ENCODE results near the gene PI4K2B.
"Not testable (repeated sequence)": the region's sequence is repeated elsewhere in the genome, so short reads cannot be mapped to it uniquely, and the experiment has no call there.

The PI4K2B gene

DNA sequence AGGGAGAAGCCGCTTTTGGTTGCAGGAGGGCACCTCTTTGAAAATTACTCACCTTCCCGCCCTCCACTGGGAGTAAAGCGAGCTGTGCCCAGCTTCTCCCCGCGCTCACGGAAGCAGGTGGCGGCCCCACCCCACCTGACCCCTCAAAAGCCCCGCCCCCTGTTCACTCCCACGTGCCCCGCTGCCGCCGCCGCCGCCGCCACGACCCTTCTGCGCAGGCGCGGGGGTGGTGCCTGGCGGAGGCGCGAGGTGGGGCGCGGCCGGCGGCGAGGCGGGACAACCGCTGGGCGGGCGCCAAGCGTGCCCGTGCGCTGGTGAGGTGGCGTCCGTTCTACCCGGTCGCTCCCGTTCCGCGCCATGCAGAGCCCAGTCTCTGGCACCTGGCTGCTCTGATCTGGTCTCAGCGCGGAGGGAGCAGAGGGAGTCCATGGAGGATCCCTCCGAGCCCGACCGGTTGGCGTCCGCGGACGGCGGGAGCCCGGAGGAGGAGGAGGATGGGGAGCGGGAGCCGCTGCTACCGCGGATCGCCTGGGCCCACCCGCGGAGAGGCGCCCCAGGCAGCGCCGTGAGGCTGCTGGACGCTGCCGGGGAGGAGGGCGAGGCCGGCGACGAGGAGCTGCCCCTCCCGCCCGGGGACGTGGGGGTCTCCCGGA is at the start of gene PI4K2B:
TSS of gene PI4K2B (plus strand) at position 297 of the 653 bp plus-strand sequence. CDS start at position 428, 131 bp downstream.
- DNase-seq, result peak; percentile 62 to 75

DNA sequence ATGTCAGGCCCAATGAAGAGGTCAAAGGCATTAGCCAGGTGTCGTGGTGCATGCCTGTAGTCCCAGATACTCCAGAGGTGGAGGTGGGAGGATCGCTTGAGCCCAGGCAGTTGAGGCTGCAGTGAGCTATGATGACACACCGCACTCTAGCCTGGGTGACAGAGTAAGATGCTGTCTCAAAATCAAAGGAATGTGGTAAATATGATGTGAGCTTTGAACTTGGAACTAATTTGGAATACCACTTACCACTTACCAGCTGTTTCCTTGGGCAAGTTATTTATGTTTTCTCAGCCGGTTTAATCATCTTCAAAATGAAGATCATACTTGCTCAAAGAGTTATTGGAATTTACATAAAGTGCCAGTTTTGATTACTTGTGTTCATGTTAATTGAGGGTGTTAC is 49.8 kb upstream of the PI4K2B start:
- no peak for DNase-seq

DNA sequence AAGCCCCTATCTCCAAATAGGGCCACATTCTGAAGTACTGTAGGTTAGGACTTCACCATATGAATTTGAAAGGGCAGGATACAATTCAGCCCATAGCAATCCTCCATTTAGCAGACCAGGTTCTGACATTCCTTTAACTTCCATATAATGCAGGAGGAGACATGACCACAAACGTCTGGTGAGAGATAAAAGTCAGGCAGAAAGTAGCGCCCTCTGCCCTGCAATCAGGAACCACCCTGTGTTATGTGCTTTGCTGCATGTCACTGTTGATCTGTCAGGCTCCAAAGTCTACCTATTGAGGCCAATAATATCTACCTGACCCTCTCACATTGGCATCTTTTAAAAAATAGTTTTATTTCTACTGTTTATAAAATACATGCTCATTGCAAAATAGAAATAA is 43.4 kb upstream of the PI4K2B start:
- no peak for DNase-seq

DNA sequence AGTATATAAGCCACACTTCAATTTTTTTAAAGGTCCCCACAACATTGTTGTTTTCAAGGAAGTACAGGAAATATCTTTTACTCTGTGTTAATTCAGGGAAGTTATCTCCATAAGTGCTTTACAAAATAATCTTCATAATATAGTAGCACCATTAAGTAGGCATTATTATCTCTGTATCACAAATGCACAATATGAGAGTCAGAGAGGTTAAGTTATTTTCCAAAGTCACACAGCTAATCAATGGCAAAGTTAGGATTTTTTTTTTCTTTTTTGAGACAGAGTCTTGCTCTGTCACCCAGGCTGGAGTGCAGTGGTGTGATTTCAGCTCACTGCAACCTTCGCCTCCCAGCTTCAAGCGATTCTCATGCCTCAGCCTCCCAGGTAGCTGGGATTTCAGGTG is 35.1 kb upstream of the PI4K2B start:
- no peak for DNase-seq

DNA sequence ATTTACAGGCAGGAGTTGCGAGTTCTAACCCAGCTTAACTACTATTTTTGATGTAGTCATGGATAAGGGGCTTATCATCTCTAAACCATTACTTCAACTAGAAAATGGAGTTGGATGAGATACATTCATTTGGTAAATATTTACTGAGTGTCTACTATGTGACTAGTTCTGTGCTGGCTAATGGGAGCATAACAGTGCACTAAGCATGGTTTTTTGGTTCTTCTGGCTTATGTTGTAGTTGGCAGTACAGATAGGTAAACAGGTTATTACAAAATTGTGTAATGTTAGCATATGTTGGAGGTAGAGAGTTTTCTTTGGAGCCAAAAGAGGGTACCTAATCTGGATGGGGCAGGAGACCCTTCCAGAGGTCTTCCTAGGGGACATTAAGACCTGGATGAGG is 25.8 kb upstream of the PI4K2B start:
- DNase-seq, result no peak

DNA sequence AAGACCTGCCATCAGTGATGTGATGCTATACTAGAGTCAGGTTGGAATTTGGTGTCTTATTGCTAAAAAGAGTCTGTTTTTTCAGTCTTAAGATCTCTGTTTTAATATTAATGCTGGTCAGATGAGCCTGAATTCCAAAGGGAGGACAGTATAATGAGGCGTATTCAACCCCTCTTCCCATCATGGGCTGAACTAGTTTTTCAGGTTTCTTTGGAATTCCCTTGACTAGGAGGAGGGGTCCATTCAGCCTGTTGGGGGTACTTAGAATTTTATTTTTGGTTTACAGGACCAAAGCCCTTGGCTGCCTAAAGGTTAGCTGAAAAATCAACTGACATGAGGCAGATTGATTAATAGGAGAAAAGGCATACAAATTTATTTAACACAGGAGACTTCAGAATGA is 24.1 kb upstream of the PI4K2B start:
- DNase-seq, result no peak

DNA sequence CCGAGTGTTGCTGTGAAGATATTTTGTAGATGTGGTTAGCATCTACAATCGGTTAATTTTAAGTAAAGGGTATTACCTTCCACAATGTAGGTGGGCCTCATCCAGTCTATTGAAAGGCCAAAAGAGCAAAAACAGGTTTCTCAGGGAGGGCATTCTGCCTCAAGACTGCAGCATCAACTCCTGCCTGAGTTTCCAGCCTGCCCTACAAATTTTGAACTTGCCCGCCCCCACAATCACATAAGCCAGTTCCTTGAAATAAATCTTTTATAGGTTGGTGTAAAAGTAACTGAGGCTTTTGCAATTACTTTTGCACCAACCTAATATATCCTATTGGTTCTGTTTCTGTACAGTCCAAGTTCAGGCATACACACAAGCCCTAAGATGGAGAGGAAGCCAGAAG is 22.1 kb upstream of the PI4K2B start:
- DNase-seq, result no peak

DNA sequence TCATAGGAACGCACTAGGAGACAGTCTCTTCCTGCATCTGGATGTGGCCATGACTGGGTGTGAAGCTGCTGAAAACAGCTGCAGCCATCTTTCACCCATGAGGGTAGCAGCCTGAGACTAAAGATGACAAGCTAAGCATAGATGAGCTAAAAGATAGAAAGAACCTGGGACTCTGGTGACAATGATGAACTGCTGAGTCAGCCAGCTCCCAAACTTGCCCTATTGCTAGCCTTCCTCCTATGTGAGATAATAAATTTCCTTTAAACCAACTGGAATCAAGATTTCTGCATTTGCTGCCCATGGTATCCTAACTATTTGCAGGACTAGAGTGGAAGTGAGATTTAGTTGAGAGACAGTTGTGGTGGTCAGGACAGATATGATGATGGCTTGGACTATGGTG is 21.0 kb upstream of the PI4K2B start:
- no peak for DNase-seq

DNA sequence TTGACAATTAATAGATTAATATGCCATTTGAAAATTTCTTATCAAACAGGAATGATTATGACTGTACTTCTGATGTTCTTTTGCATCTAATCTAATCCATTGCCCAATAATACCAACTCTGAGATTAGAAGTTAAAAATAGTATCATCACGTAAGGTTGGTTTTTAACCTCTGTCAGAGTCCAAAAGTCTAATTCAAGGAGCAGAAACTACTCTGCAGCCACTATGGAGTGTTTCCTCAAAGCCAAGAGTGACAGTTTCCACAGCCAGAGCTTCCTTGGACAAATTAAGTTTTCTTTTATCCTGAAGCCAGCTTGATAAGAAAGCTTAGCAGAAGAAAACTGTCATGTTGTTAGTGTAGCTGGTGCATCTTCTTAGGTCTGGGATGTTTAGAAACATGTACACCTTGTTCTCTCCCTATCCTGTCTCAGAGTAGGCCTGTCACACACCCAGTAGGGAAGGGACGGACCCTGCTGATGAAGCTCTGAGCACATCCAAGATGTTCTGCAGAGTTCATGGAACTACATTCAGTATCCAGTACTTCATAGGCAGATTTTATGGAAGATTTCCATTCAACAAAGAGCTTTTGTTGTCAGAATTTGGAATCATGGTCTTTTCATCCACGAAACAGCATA is 20.4 kb upstream of the PI4K2B start:
- no peak for DNase-seq

DNA sequence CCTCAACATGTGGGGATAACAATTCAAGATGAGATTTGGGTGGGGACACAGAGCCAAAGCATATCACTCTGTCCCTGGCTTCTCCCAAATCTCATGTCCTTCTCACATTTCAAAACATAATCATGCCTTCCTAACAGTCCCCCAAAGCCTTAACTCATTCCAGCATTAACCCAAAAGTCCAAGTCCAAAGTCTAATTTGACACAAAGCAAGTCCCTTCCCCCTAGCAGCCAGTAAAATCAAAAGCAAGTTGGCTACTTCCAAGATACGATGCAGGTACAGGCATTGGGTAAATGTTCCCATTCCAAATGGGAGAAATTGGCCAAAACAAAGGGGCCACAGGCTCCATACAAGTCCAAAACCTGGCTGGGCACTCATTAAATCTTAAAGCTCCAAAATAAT is 19.1 kb upstream of the PI4K2B start:
- DNase-seq, result not testable (repeated sequence)

DNA sequence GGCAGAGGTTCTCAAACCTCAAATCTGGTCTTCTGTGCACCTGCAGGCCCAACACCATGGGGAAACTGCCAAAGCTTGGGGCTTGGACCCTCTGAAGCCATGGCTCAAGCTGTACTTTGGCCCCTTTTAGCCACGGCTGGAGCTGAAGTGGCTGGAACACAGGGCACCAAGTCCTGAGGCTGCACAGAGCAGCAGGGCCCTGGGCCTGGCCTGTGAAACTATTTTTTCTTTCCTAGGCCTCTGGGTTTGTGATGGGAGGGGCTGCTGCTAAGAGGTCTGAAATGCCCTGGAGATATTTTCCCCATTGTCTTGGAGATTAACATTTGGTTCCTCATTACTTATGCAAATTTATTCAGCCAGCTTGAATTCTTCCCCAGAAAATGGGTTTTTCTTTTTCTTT is 18.3 kb upstream of the PI4K2B start:
- no peak for DNase-seq

DNA sequence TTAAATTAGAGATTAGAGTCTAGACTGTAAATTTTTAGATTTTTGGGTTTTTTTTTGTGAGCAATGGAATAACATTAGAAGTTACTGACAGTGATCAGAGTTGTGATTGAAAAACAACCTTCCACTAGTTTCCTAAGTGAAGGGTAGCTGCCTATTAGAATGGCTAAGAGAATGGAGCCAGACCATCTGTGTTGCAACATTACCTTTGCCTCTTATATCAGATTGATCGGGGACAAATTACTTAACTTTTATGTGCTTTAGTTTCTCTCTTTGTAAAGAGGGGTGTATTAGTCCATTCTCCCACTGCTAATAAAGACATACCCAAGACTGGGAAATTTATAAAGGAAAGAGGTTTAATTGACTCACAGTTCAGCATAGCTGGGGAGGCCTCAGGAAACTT is 12.5 kb upstream of the PI4K2B start:
- no peak for DNase-seq

DNA sequence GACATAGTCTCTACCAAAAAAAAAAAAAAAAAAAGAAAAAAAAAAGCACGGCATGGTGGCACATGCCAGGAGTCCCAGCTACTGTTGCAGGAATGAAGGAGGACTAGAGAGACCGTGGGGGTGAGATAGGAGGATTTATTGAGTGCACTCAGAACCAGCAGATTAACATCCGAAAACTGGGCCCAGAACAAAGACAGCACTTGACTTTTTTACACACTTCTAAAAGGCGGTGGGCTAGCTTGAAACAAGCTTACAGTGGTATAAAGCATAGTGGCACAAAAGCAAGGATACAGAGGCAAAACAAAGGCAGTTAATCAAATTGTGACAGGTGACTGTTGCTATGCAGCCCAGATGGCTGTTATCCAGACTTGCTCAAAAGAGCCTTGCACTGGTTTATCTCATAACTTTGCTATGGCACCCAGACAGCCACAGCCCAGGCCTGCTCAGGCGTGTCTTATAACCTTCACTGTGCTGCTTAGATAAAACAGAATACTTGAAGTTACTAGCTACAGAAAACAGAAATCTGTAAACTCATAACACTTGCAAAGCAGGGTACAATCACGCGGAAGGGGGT is 9.9 kb upstream of the PI4K2B start:
- no peak for DNase-seq

DNA sequence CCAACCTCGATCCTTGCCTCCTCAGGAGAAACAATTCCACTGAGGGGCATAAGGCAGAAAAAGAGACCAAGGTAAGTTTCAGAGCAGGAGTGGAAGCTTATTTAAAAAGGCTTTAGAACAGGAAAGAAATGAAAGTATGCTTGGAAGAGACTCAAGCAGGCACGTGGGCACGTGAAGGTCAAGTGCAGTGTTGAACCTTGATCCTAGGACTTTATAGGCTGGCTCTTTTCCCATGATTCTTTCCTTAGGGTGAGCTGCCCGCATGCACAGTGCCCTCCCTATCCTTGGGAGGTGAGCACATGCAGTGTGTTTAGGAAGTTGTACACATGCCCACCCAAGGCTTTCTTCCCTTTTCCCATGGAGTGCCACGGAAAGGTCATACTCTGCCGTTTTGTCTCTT is 4.0 kb upstream of the PI4K2B start:
- DNase-seq, result no peak

DNA sequence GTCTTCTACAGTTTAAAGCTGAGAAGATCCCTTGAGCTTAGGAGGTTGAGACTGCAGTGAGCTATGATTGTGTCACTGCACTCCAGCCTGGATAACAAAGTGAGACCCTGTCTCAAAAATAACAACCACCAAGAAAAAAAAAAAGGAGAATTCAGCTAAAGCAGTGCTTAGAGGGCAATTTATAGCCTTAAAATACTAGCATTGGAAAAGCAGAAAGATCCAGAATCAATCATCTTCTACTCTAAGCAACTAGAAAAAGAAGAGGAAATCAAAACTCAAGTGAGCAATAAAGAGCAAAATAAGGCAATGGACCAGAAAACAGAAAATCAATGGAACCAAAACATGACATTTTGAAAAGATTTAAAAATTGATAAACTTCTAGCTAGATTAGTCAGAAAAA is 639 bp upstream of the PI4K2B start:
- no peak for DNase-seq

DNA sequence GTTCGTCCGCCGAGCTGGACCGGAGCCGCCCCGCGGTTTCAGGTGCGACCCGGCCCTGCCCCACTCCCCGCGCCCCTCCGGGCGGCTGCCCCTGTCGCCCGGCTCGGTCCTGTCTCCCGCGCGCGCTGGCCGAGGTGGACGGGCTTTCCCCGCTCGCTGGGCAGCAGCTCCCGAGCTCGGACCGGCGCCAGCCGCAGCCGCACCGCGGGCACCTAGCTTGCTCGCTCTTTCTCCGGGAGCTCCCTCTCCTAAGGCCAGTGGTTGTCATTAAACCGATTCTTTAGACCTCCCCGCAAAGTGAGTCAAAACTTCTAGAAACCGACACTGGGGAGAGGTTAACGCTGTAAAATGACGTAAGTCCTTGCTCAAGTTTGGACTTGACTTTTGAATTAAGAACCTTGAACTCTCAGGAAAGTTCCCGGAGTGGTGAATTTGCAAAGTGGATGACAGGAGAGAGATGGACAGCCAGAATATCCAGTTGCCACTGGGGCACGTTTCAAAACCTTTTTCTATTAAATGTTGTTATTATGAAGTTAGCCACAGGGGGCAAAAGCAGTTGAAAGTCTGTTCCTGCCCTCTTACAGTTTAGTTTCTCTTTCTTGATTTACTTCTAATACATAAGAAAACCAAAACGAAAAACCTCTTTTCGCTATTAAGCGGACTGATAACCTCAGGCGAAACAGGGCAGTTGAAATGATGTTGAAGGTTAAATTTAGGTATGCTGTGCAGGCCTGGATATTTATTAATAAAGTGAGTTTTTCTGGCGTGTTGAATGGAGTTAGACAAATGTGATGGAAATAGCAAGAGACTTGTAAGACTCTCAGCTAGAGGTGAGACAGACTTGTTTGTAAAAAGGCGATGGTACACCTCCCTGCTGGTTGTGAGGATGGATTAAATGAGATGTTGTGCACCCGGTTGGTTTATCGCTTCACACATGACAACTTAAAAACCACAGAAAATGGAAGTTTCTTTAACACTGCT is 847 bp downstream of the PI4K2B start:
- DNase-seq, result peak; percentile 34 to 81

DNA sequence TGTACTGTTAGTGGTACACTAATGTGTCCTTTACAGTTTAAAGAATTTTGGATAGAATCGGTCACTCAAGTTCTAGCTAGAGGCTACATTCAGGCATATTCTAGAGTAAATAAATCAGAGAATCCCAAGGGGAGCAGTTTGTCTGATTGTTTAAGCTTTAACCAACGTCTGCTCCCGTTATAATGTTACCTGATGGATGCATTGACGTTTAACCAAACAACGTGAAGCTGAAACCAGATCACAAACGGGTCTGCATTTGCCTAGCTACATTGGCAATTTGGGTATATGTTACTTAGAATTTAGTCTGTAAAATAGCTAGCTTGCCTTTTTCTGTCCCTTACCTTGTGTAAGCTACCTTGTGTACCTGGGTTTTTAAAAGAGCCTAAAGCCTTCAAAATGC is 1.6 kb downstream of the PI4K2B start:
- DNase-seq, result no peak

DNA sequence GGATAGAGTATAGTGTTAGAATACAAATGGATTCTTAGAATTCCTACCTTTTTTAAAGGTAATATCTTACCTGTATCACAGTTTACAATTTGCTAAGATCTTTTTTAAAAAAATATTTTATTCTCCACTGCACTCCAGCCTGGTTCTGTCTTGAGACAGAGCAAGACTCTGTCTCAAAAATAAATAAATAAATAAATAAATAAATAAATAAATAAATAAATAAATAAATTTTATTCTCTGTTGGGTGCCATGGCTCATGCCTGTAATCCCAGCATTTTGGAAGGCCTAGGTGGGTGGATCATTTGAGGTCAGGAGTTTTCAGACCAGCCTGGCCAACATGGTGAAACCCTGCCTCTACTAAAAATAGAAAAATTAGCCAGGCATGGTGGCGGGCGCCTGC is 2.2 kb downstream of the PI4K2B start:
- not testable (repeated sequence) for DNase-seq

DNA sequence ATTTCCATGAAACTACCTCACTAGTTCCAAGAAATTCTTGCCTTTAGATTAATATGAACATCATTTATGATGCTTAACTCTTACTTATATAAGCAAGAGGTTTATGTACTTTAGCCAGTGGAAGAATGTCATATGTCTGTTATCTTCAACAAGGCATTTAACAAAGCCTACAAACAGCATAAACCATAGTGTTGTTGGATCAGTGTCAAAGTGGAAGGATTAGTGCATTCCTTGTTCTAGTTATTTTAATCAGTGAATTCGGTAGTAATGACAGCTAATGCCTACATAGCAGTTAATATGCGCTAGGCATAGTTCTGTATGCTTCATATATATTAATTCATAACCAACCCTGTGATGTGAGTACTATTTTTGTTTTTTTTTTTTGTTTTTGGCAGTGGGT is 3.1 kb downstream of the PI4K2B start:
- DNase-seq, result no peak

DNA sequence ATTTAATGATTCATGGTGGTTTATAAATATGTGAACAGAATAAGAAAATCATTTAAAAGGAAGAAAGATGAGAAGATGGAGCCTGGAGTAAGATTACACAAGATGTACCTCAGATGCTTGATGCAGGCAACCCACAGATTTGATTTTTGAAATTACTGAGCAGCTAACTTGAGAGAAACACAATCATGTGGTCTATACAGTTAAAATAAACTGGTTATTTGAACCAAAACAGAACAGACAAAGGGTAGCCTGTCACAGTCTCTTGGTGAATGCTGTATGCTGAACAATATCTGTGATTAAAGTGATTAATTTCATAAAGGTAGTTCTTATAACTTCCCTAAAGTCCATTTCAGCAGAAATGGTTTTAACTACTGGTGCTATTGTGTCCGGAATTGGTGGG is 4.2 kb downstream of the PI4K2B start:
- no peak for DNase-seq

DNA sequence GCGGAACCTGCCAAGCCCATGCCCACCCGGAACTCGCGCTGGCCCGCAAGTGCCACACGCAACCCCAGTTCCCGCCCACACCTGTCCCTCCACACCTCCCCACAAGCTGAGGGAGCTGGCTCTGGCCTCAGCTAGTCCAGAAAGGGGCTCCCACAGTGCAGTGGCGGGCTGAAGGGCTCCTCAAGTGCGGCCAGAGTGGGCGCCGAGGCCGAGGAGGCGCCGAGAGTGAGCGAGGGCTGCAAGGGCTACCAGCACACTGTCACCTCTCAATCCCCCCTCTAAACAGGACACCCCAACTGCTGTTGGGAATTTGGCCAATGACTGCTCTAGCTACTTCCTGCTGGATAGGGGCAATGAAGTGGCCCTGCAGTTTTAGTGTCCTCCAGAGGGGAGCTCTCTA is 5.7 kb downstream of the PI4K2B start:
- not testable (repeated sequence) for DNase-seq

DNA sequence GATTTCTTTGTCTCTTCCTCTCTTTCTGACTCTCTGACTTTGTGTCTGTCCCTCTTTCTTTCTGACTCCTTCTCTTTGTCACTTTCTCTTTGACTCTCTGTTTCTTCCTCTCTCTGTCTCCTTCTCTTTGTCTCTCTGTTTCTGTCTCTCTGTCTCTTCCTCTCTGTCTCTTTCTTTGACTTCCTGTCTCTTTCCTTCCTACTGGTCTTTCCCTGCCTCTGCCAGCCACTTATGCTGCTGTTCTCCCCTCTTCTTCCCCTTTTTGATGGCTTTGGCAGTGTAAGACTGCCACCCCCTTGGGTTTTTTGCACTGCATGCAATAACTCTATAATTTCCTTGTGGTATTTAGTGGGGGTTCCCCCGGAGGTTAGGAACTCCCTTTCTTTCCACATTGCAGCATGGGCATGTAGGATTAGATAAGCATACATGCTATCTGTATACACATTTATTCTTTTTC is 6.9 kb downstream of the PI4K2B start:
- peak in 1 of 2 donors; percentile 72 for DNase-seq

DNA sequence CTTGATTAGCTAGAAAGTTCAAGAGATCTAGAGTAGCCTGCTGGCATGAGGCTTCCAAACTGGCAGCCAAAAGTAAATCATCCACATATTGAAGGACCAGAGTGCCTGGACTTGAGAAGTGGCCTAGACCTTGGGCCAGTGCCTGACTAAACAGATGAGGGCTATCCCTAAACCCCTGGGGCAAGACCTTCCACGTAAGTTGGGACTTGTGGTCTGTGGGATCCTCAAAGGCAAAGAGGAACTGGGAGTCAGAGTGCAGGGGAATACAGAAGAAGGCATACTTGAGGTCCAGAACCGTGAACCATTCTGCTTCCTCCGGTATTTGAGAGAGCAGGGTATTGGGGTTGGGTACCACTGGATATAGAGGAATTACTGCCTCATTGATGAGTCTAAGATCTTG is 8.4 kb downstream of the PI4K2B start:
- DNase-seq, result not testable (repeated sequence)
